Inflammatory macrophage treated with lipopolysaccharide for 1 hour (primary cell): ENCODE results near the gene PBRM1.

Experiments used
- DNase-seq, 2 donors: peaks; one replicate each; pipeline ENCODE4 v3.0.0-alpha.2; 2020 to 2022

PBRM1 gene

DNA sequence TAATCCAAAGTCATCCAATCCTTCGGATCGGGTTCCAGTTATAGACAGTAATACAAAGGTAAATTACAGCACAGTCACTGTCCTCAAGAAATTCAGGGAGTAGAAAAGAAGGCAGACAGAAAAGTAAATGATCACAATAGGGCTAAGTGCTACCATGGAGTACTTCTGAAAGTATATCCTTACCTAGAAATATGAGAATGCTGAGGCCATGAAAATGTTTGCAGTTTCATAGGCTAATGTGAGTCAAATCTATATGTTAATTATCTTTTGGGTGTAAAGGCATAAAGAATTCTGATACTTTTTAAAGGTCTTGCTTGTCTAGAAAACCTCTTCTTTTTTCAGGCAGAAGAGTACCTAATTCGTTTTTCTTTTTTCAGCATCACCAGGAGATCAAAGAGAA is 29.8 kb downstream of the PBRM1 start:
- no peak for DNase-seq

DNA sequence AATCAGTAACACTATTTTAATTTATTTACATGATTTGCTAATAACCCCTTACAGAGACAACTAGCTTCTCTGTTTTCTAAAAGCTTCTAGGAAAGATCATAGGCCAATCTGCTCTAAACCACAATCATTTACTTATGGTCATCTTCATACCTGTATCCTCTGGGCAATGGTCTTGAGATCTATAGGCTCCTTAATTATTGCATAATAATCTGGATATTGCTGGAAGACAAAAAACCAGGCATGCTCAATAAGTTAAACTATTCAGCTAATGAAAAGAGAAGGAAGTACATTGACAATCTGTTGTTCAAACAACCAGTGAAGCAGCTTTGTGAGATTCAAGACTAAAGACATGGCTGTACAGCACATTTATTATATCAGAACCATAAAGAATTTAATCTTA is 34.1 kb downstream of the PBRM1 start:
- DNase-seq = no peak

DNA sequence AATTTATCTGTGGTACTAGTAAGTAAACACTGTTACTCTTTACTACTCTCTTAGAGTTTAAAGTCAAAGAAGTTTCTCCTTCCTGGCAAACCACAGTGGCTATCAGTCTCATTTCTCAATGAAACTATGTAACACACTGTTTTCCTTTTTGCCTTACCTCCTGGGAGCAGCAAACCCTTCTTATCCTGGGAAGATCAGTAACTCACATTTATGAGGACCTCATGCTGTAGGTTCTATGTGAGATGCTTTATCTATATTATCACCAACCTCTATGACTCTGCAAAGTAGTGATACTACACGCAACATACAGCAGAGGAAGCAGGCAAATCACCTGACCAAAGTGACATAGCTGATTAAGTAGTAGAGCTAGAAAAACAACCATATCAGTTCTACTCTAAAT is 35.3 kb downstream of the PBRM1 start:
- no peak for DNase-seq

DNA sequence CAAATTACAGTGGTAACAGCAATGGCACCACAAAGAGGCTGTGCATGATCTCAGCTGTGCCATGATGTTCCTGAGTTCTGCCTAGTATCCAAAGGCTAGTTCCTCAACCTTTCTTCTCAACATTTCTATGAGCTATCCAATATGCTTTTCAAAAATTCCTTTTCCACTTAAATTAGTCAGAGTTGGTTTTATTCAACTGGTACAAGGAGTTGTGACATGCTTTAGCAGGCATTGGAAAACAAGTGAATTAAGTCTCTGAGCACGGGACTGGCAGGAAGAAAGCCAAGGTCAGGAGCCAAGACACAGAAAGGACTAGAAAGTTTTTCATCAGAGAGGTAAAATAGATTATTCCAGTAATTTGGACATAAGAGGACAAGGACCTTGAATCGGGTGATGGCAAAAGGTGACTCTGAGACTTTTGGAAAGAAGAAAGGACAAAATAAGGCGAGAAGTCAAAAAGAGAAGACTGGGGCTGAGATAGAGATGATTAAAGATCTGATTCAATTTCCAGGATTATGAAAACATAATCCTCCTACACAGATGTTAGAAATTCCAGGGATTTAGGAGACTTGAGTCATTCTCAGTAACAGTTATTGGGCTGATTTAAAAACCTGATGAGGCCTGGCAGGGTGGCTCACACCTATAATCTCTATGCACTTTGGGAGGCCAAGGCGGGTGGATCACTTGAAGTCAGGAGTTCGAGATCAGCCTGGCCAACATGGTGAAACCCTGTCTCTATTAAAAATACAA is 36.1 kb downstream of the PBRM1 start:
- DNase-seq = no peak

DNA sequence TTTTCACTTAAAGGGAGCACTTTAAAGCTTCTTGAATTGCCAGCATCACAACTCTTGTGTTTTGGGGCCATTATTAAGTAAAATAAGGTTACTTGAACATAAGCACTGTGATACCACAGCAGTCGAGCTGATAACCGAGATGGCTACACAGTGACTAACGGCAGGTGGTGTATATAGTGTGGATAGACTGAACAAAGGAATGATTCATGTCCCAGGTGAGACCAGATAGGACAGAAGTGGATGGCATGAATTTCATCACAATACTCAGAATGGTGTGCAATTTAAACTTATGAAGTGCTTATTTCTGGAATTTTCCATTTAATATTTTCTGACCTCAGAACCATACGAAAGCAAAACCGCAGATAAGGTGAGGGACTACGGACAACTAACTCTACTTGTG is 40.2 kb downstream of the PBRM1 start:
- DNase-seq = no peak

DNA sequence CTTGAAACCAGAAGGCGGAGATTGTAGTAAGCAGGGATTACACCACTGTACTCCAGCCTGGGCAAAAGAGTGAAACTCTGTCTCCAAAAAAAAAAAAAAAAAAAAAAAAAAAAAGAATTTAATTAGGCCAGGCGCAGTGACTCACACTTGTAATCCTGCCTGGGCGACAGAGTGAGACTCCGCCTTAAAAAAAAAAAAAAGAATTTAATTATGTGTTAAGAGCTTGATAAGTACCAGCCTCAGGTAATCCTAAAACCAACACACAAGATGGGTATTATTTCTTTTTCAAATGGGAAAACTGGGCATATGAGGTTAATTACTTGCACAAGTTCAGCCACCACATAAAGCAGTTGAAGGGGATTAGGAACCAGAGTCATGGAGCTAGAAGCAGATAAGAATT is 49.0 kb downstream of the PBRM1 start:
- no peak for DNase-seq

DNA sequence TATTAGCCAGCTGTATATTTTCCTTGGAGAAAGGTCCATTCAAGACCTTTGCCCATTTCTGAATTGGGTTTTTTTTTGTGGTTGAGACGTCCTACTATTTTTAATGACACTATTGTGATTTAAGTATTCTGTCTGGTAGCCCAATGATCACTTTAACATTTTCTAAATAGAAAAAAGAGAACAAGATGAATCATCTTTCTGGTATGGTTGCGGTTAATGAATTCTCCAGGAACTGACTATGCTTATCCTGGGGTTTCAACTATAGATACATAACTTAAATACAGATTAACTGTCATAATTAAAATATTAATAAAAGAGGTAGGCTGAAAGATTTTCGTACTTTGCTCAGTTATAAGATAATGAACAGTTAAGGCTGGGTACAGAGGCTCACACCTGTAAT is 51.9 kb downstream of the PBRM1 start:
- no peak for DNase-seq

DNA sequence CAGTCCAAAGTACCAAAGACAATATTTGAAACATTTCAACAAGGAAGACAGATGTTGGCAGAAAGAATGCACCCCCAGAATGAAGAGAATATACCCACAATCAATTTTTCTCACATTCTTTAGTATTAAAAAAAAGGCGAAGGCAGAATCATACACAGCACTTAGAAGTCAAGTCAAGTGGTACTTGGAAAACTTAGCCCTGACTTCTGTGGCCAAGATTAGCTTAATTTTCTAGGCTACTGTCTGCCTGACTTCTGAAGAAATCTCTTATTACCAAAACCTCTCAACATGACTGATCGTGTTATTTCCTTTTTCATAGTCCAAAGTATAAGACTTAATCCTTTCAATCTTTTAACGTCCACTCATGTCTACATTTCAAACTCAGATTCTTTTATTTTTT is 60.7 kb downstream of the PBRM1 start:
- DNase-seq = no peak

DNA sequence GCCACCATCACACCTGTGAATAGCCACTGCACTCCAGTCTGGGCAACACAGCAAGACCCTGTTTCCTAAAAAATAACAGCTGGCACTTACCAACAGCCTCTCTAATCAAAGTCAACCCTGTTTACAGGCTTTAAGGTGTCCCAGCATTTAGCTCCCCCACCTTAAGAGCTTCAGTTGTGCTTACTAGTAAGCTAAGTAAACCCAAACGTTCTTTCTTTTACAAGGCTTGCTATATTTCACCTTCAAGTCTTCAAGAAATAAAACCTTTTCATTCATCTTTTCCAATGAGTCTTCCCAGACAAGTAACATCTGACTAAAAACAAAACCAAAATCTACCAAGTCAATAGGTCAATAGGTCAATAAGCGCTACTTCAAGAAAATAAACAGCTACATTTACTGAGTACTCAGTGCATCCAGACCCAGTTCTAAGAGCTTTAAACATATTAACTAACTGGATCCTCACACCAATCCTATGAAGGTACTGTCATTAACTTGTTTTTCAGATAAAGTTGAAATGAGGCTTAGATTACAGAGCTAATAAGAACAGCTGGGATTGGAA is 62.4 kb downstream of the PBRM1 start:
- DNase-seq = no peak

DNA sequence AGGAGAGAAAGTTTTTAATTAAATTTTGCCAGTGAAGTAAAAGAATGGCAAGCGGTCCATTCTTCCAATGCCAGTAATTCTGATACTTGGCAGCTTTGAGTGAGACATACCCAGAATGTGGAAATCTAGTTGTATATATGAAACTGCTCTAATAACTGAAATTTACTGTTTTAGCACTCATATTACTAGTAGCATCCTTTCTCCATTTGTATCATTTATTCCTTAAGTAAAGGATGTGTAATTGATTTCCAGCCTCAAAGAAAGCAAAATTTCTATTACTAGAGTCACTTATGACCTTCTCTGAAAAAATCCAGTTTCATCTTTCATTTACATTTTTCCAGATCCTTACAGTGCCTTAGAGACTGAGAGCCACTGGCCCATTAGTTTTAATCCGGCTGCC is 65.1 kb downstream of the PBRM1 start:
- no peak for DNase-seq

DNA sequence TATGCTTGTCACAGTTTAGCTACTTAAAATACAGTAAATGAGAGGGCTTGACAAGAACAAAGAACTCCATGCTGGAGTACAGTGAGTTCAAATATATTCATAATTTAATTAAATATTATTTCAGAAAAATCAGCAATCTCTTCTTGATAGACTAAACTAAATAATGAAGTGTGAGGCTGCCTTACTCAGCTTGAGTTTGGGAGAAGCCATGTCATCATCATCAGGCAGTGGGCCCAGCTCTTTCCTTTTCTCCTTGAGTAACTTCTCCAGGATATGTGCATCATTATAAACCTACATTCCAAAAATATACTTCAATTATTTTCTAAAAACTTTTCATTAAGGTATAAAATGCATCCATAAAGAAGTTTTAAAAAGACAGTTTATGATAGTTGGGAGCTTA is 70.5 kb downstream of the PBRM1 start:
- no peak for DNase-seq

DNA sequence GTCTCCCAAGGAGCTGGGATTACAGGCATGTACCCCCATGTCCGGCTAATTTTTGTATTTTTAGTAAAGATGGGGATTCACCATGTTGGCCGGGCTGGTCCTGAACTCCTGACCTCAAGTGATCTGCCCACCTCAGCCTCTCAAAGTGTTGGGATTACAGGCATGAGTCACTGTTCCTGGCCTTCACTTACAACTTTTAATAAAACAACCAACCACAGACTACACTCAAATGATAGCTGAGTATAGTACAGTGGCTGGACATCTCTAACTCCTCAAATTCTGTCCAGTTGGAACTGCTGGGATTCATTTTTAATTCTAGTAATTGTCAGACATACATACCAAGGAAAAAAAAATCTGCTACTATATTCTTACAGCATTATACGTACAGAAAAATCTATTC is 71.0 kb downstream of the PBRM1 start:
- no peak for DNase-seq

DNA sequence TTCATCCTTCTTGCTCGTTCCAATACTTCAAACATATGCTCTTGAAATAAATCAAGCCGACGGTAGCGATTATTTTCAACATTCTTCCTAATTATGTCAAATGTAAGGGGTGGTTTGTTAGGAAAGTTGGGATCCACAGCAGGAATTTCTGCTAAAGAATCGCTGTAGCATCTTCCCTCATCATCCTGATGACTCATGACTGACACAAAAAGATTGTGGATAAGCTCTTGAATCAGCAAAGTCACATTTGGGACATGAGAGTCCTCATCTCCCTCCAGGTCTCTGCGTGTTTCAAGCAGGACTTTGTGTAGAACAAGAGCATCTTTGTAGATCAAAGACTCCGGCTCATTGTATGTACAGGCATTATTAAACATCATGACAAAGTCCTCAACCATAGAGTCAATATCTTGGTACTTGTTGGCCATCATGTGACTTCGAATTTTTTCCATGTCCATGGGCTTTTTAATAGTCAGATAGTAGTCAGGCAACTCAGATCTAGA is 76.3 kb downstream of the PBRM1 start:
- no peak for DNase-seq

DNA sequence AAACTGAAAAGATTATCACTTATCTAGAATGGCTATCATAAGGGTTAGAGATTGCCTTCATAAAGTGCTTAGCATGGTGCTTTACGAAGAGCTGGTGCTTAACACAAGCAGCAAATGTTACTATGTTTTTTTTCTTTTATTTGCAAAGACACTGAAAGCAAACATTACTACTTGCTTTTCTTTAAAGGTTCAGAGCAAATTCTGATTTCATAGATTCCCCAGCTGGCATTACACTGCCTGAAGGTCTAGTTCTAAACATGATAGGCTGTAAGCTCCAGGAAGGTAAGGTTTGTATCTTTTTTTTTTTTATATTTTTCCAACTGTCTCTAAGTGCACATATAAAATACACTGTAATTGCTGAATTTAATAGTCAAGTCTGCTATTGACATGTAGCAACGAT is 77.4 kb downstream of the PBRM1 start:
- DNase-seq = no peak

DNA sequence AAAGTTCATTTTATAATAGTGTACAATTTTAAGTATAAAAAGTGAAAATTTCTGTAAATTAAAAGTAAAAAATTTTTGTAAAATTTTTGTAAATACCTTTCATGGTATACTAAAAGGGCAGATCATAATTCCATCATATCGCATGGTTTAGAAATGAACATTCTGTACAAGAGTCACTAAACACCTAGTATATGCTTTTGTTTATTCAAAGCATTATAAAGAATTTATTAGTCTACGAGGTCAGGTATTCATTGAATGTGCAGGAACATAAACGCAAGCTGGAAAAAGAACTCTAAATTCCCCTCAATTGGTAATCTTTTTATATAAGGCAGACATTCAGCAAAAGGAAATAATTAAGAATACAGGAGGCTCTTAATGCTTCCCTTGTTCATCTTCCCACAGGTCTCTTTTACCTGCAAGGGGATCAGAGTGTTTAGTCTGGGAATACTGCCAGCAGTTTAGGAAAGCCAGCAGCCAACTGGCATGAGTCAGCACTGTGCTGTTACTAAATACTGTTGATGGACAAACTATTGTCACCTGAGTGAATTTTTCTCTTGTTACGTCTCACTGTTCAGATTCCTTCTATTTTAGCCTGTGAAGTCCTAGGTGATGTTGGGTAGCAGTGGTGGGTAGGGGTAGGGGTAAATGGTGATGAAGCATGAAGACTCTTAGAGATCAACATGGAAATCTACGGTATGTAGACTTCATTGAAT is 79.2 kb downstream of the PBRM1 start:
- DNase-seq = no peak

DNA sequence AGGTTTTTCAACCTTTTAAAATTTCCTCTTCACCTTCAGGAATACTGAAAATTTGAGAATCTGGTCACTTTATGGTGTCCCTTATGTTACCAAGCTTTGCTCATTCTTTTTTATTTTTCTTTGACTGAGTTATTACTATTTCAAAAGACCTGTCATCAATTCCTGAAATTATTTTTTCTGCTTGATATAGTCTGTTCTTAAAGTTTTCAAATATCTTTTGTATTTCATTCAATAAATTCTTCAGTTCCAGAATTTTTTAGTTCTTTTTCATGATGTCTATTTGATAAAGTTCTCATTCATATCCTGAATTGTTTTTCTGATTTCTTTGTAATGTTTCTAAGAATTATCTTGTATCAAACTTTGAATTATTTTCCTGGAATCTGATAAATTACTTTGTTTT is 85.5 kb downstream of the PBRM1 start:
- DNase-seq = no peak

DNA sequence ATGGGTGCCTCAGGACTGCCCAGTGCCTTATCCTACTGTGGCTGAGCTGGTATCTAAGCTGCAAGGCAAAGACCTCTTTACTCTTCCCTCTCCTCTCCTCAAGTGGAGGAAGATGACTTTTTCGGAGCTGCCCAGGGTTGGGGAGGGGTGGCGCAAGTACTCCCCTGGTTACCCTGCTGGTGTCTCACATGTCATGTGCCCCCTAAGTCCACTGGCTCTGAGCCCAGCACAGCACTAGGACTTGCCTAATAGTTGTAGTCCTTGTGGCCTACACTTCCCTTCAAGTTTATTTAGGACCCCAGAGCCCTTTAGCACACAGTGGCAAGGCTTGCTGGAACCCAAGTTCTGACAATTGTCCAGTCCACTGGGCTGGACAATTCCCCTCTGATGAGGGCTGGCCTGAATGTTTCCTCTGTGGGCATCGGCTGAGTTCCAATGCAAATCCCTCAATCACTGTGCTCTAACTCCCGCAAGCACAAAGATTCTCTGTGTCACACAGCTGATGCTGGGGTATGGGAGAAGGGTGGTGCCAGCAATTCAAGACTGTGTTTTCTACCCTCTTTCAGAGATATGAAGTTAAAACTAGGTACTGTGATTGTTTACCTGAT is 89.0 kb downstream of the PBRM1 start:
- DNase-seq = no peak

DNA sequence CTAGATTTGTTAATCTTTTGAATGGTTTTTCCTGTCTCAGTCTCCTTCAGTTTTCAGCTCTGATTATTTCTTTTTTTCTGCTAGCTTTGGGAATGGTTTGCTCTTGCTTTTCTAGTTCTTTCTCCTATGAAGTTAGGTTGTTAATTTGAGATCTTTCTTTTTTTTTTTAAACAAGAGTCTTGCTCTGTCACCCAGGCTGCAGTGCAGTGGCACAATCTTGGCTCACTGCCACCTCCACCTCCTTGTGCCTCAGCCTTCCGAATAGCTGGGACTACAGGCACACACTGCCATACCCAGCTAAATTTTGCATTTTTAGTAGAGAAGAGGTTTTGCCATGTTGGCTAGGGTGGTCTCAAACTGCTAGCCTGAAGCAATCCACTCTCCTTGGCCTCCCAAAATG is 92.6 kb downstream of the PBRM1 start:
- no peak for DNase-seq

DNA sequence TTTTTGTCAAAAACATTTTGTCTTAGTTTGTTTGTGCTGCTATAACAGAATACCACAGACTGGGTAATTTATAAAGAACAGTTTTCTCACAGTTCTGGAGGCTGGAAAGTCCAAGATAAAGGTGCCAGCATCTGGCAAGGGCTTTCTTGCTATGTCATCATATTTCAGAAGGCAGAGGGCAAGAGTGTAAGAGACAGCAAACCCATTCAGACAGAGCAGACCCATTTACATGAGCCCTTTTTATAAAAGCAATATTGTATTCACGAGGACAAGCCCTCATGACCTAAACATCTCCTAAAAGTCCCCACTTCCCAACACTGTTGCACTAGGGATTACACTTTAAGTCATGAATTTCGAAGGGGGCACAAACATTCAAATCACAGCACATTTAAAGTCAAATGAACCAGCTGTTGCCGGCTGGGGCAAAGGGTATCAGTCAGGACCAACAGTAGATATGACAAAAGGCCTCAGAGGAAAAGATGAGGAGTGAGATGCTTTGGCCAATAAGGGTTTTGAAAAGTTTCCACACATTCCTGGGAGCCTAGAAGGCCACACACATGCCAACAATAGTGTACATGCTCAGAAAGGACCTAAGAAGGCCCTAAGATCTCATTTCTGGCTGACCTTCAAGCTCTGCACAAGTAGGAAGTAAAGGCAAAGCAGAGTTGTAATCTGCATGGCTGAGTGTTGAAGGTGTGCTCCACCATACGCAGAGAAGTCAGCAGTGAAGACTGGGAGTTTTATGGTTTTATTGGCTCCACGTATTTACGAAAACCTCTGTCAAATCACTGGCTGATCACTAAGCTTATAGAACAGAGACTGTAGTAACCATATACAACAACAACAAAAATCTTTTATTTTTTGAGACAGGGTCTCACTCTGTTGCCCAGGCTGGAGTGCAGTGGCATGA is 111.4 kb downstream of the PBRM1 start:
- no peak for DNase-seq

DNA sequence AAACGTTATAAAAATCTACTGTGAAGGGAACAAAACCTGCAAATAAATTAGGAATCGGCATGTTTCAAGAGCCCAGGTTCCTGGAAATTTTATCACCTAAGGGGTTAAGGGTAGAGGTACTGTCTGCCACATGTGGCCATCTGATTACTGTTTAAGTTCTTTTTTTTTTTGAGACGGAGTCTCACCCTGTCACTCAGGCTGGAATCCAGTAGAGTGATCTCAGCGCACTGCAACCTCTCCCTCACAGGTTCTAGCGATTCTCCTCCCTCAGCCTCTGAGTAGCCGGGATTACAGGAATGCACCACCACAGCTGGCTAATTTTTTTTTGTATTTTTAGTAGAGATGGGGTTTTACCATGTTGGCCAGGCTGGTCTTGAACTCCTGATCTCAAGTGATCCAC is 113.5 kb downstream of the PBRM1 start:
- DNase-seq = no peak

DNA sequence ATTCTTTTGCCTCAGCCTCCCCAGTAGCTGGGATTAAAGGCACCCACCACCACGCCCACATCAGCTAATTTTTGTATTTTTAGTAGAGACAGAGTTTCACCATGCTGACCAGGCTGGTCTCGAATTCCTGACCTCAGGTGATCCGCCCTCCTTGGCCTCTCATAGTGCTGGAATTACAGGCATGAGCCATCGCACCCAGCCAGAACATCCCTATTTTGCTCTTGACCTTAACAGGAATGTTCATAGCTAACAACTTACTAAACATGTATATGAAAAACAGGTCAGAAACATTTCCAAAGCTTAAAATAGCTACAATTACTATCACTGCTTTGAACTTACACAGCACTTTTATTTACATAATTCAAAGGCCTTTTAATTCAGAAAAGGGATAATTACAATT is 115.6 kb downstream of the PBRM1 start:
- DNase-seq = no peak

DNA sequence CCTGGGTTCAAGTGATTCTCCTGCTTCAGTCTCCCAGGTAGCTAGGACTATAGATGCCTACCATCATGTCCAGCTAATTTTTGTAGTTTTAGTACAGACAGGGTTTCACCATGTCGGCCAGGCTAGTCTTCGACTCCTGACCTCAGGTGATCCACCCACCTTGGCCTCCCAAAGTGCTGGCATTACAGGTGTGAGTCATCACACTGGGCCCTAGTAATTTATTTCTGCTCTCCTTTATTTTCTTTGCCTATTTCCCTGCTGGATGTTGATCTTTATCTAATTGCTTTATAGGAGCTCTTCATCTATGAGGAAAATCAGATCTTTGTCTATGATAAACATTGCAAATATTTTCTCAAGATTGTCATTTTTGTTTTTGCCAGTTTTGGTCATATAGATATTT is 117.6 kb downstream of the PBRM1 start:
- DNase-seq = no peak

DNA sequence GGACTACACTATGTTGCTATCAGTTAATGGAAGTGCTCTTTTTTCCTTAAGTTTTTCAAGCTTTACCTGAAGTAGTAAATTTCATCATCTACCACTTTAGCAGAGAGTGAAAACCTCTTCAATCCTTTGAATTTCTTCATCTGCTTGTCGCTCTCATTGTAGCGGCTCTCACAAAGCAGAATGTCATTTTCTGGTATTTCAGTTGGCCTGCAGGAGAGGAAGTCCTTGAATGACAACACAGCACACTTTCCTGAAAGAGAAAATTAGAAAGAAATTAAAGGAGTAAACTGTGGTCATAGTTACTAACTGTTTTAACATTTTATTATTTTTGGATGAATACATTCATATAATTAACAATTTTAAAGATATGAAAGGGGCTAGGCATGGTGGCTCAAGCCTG is 121.7 kb downstream of the PBRM1 start:
- no peak for DNase-seq
